Prostate gland (tissue), 2 donors: ENCODE data around the gene MALRD1. TPM values are rescaled to one million over a fixed set of nuclear protein-coding genes. Genes with fewer than 3 reads are reported as not detected.

Experiments
- DNase-seq: peaks from one replicate; pipeline ENCODE4 v3.0.0-alpha.2; 2019; ENCODE audit warnings: low spot score
- H3K27ac ChIP-seq, 2 donors: fragments of 200-600 bp; sonication (generic); 2 replicates each; pipeline ENCODE4 v1.5.1; 2017 to 2019
- H3K27me3 ChIP-seq: fragments of 200-600 bp; sonication (generic); replicated peaks from 2 replicates; pipeline ENCODE4 v1.5.1; 2019; ENCODE audit not compliant: insufficient read depth
- H3K36me3 ChIP-seq, 2 donors: fragments of 200-600 bp; sonication (generic); 1 replicate in 1 of 2; 2 replicates in 1 of 2; pipeline versions ENCODE4 v1.5.1 to v1.8.1; 2017 to 2019
- H3K4me1 ChIP-seq: fragments of 200-600 bp; sonication (generic); replicated peaks from 2 replicates; pipeline ENCODE4 v1.5.1; 2019
- H3K4me3 ChIP-seq, 2 donors: fragments of 200-600 bp; sonication (generic); 2 replicates each; pipeline ENCODE4 v1.5.1; 2017 to 2019
- H3K9me3 ChIP-seq: fragments of 200-600 bp; sonication (generic); 2 replicates; pipeline ENCODE4 v1.5.1; 2017
- POLR2A ChIP-seq: fragments of 450-650 bp; IDR thresholded peaks from one replicate; pipeline ENCODE4 v1.6.1; 2016; ENCODE audit warnings: antibody characterized with exemption, mild to moderate bottlenecking
- POLR2AphosphoS5 ChIP-seq: sonication (generic); formaldehyde crosslinking; IDR thresholded peaks from one replicate; pipeline ENCODE4 v1.6.1; 2017; ENCODE audit warnings: antibody characterized with exemption
- WGBS: methylation state at CpG from one replicate; pipeline ENCODE4 v1.1.5; 2018; 5-methylcytosine and 5-hydroxymethylcytosine counted together
- intact Hi-C: fragments of 100-400 bp; cut with DNase I; formaldehyde crosslinking; loops from one replicate; pipeline ENCODE4 v1.14.2; 2022
- total RNA-seq, 2 donors: library from RNA; depleted of rRNA; stranded (reverse); fragments of >200 nt; gene quantifications; one replicate each; pipeline ENCODE4 v1.1.0, GENCODE V29; 2016
- TF ChIP-seq, protein P1 (sequence below), 4 experiments: fragments of 200-600 bp in 2 of 4; fragments of 450-650 bp in 2 of 4; sonication (generic) in 2 of 4; IDR thresholded peaks; 1 replicate in 3 of 4; 2 replicates in 1 of 4; pipeline ENCODE4 v1.5.1; 2016 to 2019; ENCODE audit warnings: antibody characterized with exemption in 4 of 4, mild to moderate bottlenecking in 2 of 4, moderate library complexity in 2 of 4

MALRD1 gene
- total RNA-seq, 2 donors from 2014 or later, result 2.1 TPM; not detected in 1

GRCh38 chr10:19576576-19576975 is 528.0 kb downstream of the MALRD1 start:
- WGBS, result 81% methylated on average over 3 of the region's 3 CpGs
- H3K36me3 ChIP-seq, result no peaks in the 10 kb centered on the region
- H3K27ac ChIP-seq, result no peak overlapping the region
- no peak overlapping the region for H3K4me3 ChIP-seq
- TF ChIP-seq POLR2A (no peak), POLR2AphosphoS5 (no peak)
- TF ChIP-seq, protein P1, sequence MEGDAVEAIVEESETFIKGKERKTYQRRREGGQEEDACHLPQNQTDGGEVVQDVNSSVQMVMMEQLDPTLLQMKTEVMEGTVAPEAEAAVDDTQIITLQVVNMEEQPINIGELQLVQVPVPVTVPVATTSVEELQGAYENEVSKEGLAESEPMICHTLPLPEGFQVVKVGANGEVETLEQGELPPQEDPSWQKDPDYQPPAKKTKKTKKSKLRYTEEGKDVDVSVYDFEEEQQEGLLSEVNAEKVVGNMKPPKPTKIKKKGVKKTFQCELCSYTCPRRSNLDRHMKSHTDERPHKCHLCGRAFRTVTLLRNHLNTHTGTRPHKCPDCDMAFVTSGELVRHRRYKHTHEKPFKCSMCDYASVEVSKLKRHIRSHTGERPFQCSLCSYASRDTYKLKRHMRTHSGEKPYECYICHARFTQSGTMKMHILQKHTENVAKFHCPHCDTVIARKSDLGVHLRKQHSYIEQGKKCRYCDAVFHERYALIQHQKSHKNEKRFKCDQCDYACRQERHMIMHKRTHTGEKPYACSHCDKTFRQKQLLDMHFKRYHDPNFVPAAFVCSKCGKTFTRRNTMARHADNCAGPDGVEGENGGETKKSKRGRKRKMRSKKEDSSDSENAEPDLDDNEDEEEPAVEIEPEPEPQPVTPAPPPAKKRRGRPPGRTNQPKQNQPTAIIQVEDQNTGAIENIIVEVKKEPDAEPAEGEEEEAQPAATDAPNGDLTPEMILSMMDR (IDR thresholded peaks at IDR 0.05), result no peak
- no peak for DNase-seq
- no peaks in the 10 kb centered on the region for H3K27me3 ChIP-seq
- H3K9me3 ChIP-seq, result no peaks in the 10 kb centered on the region
- no peaks in the 10 kb centered on the region for H3K4me1 ChIP-seq
- intact Hi-C loops, result no loop called here

GRCh38 chr10:19577381-19577780 is 528.8 kb downstream of the MALRD1 start:
- Histone ChIP-seq H3K4me3 (no peak overlapping the region), H3K36me3 (no peaks in the 10 kb centered on the region), H3K9me3 (no peaks in the 10 kb centered on the region), H3K4me1 (no peaks in the 10 kb centered on the region), H3K27ac (no peak overlapping the region), H3K27me3 (no peaks in the 10 kb centered on the region)
- no peak for TF ChIP-seq POLR2AphosphoS5
- TF ChIP-seq, protein P1 (IDR thresholded peaks at IDR 0.05), result no peak
- TF ChIP-seq POLR2A, result no peak
- DNase-seq, result no peak
- intact Hi-C loops, result no loop called here
- 87% methylated on average over 2 of the region's 2 CpGs for WGBS

DNA sequence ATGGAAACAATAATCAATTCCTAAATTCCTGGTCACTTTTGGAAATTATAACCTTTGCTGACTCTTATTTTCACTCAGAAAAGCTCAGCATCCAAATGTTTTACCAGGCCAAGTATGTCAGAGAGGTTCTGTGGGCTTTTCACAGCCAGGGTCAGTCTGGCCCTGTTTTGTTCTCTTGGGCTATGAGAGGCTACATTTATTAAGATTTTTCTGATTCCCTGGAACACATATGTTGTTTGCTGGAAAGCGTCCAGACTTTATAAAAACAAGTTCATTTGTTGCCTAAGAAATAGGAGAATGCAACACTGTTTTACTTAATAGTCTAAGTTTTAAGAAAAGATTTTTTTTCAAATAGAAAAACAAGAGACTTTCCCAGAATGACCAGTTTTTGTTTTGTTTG is 529.2 kb downstream of the MALRD1 start:
- Histone ChIP-seq H3K4me1 (no peaks in the 10 kb centered on the region), H3K27me3 (no peaks in the 10 kb centered on the region), H3K9me3 (no peaks in the 10 kb centered on the region), H3K27ac (no peak overlapping the region), H3K36me3 (no peaks in the 10 kb centered on the region), H3K4me3 (no peak overlapping the region)
- DNase-seq, result no peak
- intact Hi-C loops, result no loop called here
- 44% methylated on average over 1 of the region's 1 CpG for WGBS
- TF ChIP-seq POLR2A, result no peak
- TF ChIP-seq POLR2AphosphoS5, result no peak
- TF ChIP-seq, protein P1 (IDR thresholded peaks at IDR 0.05), result no peak

GRCh38 chr10:19578571-19578970 is 530.0 kb downstream of the MALRD1 start:
- H3K36me3 ChIP-seq, result no peaks in the 10 kb centered on the region
- H3K4me3 ChIP-seq, result no peak overlapping the region
- H3K27me3 ChIP-seq, result no peaks in the 10 kb centered on the region
- H3K27ac ChIP-seq, result no peak overlapping the region
- H3K4me1 ChIP-seq, result no peaks in the 10 kb centered on the region
- no peak for TF ChIP-seq POLR2AphosphoS5
- TF ChIP-seq, protein P1 (IDR thresholded peaks at IDR 0.05), result no peak
- TF ChIP-seq POLR2A, result no peak
- intact Hi-C loops, result no loop called here
- no peak for DNase-seq
- H3K9me3 ChIP-seq, result no peaks in the 10 kb centered on the region
- WGBS, result 94% methylated on average over 6 of the region's 6 CpGs

DNA sequence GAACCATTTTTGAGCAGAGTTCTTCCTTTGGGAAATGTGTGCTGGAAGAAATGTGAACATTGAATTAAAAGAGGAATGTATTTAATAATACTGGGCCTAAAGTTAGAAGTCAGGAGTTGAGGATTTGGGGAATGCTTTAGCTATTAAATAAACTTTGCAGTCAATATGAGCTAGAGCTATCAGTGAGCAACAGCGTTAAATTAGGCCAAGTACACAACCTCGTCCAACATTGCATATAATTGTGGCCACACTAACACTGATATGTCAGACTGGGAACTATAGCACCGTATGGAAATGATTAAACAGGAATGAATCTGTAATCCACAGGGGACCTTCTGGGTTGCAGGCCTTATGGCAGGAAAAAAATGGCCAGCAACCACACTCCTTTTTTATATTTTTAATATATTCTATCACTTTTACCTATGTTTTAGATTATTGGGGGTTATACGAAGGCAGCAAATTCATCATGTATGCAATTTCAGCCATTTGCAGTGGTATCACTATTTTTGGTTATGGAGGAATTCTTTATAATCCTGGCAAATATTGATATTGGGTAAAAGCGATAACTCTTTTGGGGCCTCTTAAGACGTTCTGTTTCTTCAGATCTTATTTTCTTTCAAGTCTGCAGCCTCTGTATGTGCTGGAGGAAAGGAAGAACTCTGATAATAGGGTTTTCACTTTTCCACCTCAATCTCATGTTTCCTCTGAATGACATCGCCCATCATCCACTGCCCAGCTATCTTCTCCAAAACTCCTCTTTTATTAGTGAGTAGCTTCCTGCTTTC is 531.4 kb downstream of the MALRD1 start:
- 85% methylated on average over 7 of the region's 7 CpGs for WGBS
- intact Hi-C loops, result no loop called here

More for the DNA sequence above, 531.4 kb downstream of the MALRD1 start:
- no peak for DNase-seq
- H3K27me3 ChIP-seq, result no peaks in the 10 kb centered on the region
- H3K36me3 ChIP-seq, result no peaks in the 10 kb centered on the region
- H3K9me3 ChIP-seq, result no peaks in the 10 kb centered on the region
- TF ChIP-seq POLR2A (no peak), POLR2AphosphoS5 (no peak)
- TF ChIP-seq, protein P1 (IDR thresholded peaks at IDR 0.05), result no peak
- no peak overlapping the region for H3K4me3 ChIP-seq
- H3K4me1 ChIP-seq, result no peaks in the 10 kb centered on the region
- H3K27ac ChIP-seq, result no peak overlapping the region
